Measurements from ENCODE around the gene CORO2A.

The CORO2A gene

DNA sequence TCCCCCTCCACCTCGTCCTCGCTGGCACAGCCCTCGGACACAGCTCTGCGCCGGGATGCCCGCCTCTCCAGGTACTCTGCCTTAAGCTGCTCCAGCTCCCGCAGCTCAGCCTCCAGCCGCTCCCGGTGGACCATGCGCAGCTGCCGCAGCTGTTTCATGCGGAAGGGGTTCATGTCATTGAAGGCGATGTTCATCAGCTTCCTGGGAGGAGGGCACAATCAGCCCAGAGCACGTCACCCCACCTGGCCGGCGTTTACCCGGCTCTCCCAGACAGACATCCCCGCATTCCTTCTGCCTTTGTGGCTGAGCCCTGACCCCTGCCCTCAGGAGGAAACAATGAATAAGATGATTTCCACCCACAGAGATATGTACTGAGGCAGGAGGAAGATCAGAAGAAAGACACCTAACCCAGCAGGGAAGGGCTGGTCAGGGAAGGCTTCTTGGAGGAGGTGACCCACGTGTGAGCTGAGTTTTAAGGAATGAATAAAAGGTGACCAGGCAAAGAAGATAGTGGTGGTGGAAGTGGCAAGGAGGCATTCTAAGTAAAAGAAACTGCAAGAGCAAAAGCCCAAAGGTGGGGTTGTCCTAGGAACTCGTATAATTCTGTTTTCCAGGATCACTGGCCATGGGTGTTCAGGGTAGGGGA, 7.1 kb upstream of the CORO2A start:
- no peaks in the 10 kb centered on the region for H4K20me1 ChIP-seq (ENCODE audit: insufficient read depth, low read length)
- no peak for DNase-seq

DNA sequence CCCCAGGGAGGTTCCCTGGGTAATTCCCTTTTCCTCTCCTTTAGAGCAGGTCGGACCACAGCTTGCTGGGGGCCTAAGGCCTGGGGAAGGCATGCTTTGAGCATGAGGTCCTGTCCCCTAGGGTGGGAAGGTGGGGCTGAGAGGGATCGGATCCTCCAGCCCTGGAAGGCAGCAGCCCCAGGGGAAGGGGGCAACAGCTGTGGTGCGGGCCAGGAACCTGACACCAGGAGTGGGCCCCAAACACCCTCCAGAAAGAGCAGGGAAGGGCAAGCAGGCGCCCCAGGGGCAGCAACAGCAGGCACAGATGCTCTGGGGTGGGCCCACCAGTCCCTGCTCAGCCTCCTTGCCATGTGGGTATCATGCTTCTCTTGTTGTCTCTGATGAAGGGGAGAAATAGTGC, 3.2 kb upstream of the CORO2A start:
- no peak for DNase-seq
- Histone ChIP-seq H3K4me3 (ENCODE audit: low read depth in 1 of 2, low read length in 2 of 2) (no peak overlapping the region), H3K4me2 (ENCODE audit: insufficient read depth, low read length) (no peak overlapping the region), H3K79me2 (ENCODE audit: insufficient read depth, low read length) (no peaks in the 10 kb centered on the region), H2AFZ (ENCODE audit: low read depth, low read length) (no peak overlapping the region), H3K9me3 (ENCODE audit: insufficient read depth, low read length, severe bottlenecking) (no peaks in the 10 kb centered on the region), H3K36me3 (ENCODE audit: insufficient read depth, low read length) (no peaks in the 10 kb centered on the region), H3K9ac (ENCODE audit: low read depth, low read length) (no peak overlapping the region), H3K27ac (ENCODE audit: low read length) (no peak overlapping the region), H3K4me1 (ENCODE audit: insufficient read depth, low read length) (peaks cover 24% of the 10 kb centered on the region), H3K27me3 (ENCODE audit: insufficient read depth, low read length, poor library complexity) (peaks cover 3% of the 10 kb centered on the region), H4K20me1 (ENCODE audit: insufficient read depth, low read length) (no peaks in the 10 kb centered on the region)
- TF ChIP-seq, protein P1, sequence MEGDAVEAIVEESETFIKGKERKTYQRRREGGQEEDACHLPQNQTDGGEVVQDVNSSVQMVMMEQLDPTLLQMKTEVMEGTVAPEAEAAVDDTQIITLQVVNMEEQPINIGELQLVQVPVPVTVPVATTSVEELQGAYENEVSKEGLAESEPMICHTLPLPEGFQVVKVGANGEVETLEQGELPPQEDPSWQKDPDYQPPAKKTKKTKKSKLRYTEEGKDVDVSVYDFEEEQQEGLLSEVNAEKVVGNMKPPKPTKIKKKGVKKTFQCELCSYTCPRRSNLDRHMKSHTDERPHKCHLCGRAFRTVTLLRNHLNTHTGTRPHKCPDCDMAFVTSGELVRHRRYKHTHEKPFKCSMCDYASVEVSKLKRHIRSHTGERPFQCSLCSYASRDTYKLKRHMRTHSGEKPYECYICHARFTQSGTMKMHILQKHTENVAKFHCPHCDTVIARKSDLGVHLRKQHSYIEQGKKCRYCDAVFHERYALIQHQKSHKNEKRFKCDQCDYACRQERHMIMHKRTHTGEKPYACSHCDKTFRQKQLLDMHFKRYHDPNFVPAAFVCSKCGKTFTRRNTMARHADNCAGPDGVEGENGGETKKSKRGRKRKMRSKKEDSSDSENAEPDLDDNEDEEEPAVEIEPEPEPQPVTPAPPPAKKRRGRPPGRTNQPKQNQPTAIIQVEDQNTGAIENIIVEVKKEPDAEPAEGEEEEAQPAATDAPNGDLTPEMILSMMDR (IDR thresholded peaks at IDR 0.05; ENCODE audit: borderline replicate concordance, extremely low read depth, low read length, poor library complexity, severe bottlenecking) = no peak
- TF ChIP-seq EZH2 (IDR thresholded peaks at IDR 0.05; ENCODE audit: borderline replicate concordance, low read depth, low read length, severe bottlenecking) = no peak
- no peak for ATAC-seq (ENCODE audit: insufficient read depth, low read depth)

More for the DNA sequence above, 7.1 kb upstream of the CORO2A start:
- H3K27me3 ChIP-seq (ENCODE audit: insufficient read depth, low read length, poor library complexity) = no peaks in the 10 kb centered on the region
- H3K36me3 ChIP-seq (ENCODE audit: insufficient read depth, low read length) = no peaks in the 10 kb centered on the region
- H3K9me3 ChIP-seq (ENCODE audit: insufficient read depth, low read length, severe bottlenecking) = no peaks in the 10 kb centered on the region
- no peak overlapping the region for H2AFZ ChIP-seq (ENCODE audit: low read depth, low read length)
- no peaks in the 10 kb centered on the region for H3K79me2 ChIP-seq (ENCODE audit: insufficient read depth, low read length)
- H3K4me1 ChIP-seq (ENCODE audit: insufficient read depth, low read length) = no peaks in the 10 kb centered on the region
- TF ChIP-seq, protein P1 (IDR thresholded peaks at IDR 0.05; ENCODE audit: borderline replicate concordance, extremely low read depth, low read length, poor library complexity, severe bottlenecking) = no peak
- no peak for TF ChIP-seq EZH2 (IDR thresholded peaks at IDR 0.05; ENCODE audit: borderline replicate concordance, low read depth, low read length, severe bottlenecking)
- no peak overlapping the region for H3K4me3 ChIP-seq (ENCODE audit: low read depth in 1 of 2, low read length in 2 of 2)
- H3K4me2 ChIP-seq (ENCODE audit: insufficient read depth, low read length) = no peak overlapping the region
- no peak overlapping the region for H3K27ac ChIP-seq (ENCODE audit: low read length)
- H3K9ac ChIP-seq (ENCODE audit: low read depth, low read length) = no peak overlapping the region
- ATAC-seq (ENCODE audit: insufficient read depth, low read depth) = no peak

DNA sequence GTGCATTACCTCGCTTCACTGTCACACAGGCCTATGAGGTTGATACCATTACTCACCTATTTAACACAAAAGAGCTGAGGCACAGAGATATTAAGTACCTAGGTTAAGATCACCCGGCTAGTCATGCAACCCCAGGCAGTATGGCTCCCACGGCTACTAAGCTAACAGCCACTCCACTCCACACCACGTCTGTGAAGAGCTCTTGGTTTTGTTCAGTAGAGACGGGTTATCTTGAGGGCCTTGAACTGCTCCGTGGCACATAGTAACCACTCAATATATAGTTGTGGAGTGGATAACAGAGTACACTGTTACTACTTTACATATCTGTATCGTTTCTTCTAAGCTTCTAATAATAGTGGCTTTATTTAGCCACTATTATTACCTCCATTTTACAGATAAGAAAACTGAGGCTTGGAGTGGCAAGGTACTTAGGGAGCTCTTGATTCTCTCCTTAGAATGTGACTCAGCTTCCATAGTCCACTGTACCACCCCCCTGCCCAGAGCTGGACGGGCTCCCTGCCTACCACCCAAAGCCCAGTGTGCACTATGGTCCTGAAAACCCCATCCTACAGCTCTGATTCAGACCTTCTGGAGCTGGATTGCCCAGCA, 1.0 kb upstream of the CORO2A start:
- Histone ChIP-seq H4K20me1 (ENCODE audit: insufficient read depth, low read length) (no peaks in the 10 kb centered on the region), H3K9me3 (ENCODE audit: insufficient read depth, low read length, severe bottlenecking) (no peaks in the 10 kb centered on the region), H3K79me2 (ENCODE audit: insufficient read depth, low read length) (no peaks in the 10 kb centered on the region), H3K27me3 (ENCODE audit: insufficient read depth, low read length, poor library complexity) (peaks cover 3% of the 10 kb centered on the region), H3K36me3 (ENCODE audit: insufficient read depth, low read length) (no peaks in the 10 kb centered on the region), H2AFZ (ENCODE audit: low read depth, low read length) (peak overlapping the region; percentile 90), H3K9ac (ENCODE audit: low read depth, low read length) (peak overlapping the region; percentile 69), H3K4me1 (ENCODE audit: insufficient read depth, low read length) (peaks cover 28% of the 10 kb centered on the region), H3K27ac (ENCODE audit: low read length) (peak overlapping the region; percentile 25; the same call in 1 of the 2 replicates), H3K4me2 (ENCODE audit: insufficient read depth, low read length) (peak overlapping the region; percentile 91), H3K4me3 (ENCODE audit: low read depth in 1 of 2, low read length in 2 of 2) (peak overlapping the region; percentile 45 to 79; a peak in 3 of 4 replicates)
- DNase-seq (no peak), ATAC-seq (ENCODE audit: insufficient read depth, low read depth) (no peak)
- TF ChIP-seq EZH2 (IDR thresholded peaks at IDR 0.05; ENCODE audit: borderline replicate concordance, low read depth, low read length, severe bottlenecking) = no peak
- TF ChIP-seq, protein P1 (IDR thresholded peaks at IDR 0.05; ENCODE audit: borderline replicate concordance, extremely low read depth, low read length, poor library complexity, severe bottlenecking) = no peak
